Left lung (tissue), 10 donors: ENCODE measurements around the gene SLC7A1. TPM values are rescaled to one million over a fixed set of nuclear protein-coding genes. Genes with fewer than 3 reads are reported as not detected.

Experiments used
- ATAC-seq: fragments of 200-7000 bp; cut with Tn5 transposase; one replicate; pipeline ENCODE4 v1.9.1; 2020; ENCODE audit warnings: moderate library complexity
- DNase-seq, 4 donors: peaks; one replicate each; pipeline ENCODE4 v3.0.0-alpha.2; 2013 to 2020
- H3K27ac ChIP-seq, 2 donors: fragments of 200-600 bp; sonication (generic) in 1 of 2; one replicate each; pipeline versions ENCODE4 v1.5.0 to v1.8.0; 2020 to 2021
- H3K27me3 ChIP-seq, 2 donors: fragments of 200-600 bp; sonication (generic) in 1 of 2; one replicate each; pipeline versions ENCODE4 v1.5.0 to v1.8.0; 2020 to 2021
- H3K36me3 ChIP-seq, 2 donors: fragments of 200-600 bp; sonication (generic) in 1 of 2; one replicate each; pipeline versions ENCODE4 v1.5.0 to v1.8.0; 2020 to 2021
- H3K4me1 ChIP-seq, 2 donors: fragments of 200-600 bp; one replicate each; pipeline ENCODE4 v1.8.0; 2021
- H3K4me3 ChIP-seq, 2 donors: fragments of 200-600 bp; sonication (generic) in 1 of 2; one replicate each; pipeline versions ENCODE4 v1.5.0 to v1.8.0; 2020 to 2021; ENCODE audit warnings: mild to moderate bottlenecking in 1 of 2
- H3K9me3 ChIP-seq, 2 donors: fragments of 200-600 bp; sonication (generic) in 1 of 2; one replicate each; pipeline versions ENCODE4 v1.5.0 to v1.8.0; 2020 to 2021
- intact Hi-C, 2 donors: fragments of 100-400 bp; cut with DNase I; formaldehyde crosslinking; loops; one replicate each; pipeline versions ENCODE4 v1.11.2 to v1.14.2; 2022
- polyA plus RNA-seq, 6 donors: library from polyadenylated mRNA; unstranded; fragments of 120-200 nt; gene quantifications; one replicate each; pipeline ENCODE4 v1.2.1, GENCODE V29; 2013; ENCODE audit not compliant: insufficient read length in 6 of 6
- total RNA-seq, 2 donors: library from RNA; stranded (reverse); fragmentation: NEBNext Ultra II Directional; extraction: Animal tissue kit (Norgen Biotek cat#: 25700); gene quantifications; one replicate each; pipeline ENCODE4 v1.2.1, GENCODE V29; 2021
- TF ChIP-seq, protein P1 (sequence below), 2 donors: fragments of 200-600 bp; sonication (generic) in 1 of 2; IDR thresholded peaks; one replicate each; pipeline versions ENCODE4 v1.5.0 to v1.8.0; 2021; ENCODE audit warnings: antibody characterized with exemption in 2 of 2
- donor health status: DM: no; HTN: yes; CAD: no.
- donor health status: DM: no; HTN: no; CAD: no.

Gene SLC7A1
- total and polyA plus RNA-seq, 8 donors, result 10.0 to 54.2 (median 11.3) TPM

DNA sequence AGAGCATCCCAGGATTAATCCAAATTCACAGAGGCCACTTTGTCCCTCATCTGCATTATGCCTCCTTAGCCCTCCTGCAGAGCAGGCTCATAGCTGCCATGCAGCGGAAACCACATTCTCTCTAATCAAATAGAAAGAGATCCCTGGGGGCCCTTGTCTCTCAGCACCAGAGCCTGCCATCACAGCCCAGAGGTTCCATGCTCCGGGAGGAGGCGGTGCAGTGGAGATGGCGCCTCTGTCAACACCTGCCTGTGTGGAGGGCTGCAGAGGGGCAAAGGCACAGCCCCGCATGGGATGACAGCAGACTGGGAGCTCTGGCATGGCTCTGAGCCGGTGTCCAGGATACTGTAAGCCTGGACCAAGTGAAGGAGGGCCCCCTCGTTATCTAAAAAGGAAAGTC is 111.3 kb downstream of the SLC7A1 start:
- Histone ChIP-seq H3K36me3 (no peaks in the 10 kb centered on the region), H3K4me3 (no peak overlapping the region), H3K9me3 (no peaks in the 10 kb centered on the region), H3K4me1 (no peaks in the 10 kb centered on the region), H3K27me3 (peaks cover 0 to 18% of the 10 kb centered on the region in 2 donors), H3K27ac (no peak overlapping the region)
- intact Hi-C loops, result no loop called here
- ATAC-seq (no peak), DNase-seq (no peak)
- TF ChIP-seq, protein P1, sequence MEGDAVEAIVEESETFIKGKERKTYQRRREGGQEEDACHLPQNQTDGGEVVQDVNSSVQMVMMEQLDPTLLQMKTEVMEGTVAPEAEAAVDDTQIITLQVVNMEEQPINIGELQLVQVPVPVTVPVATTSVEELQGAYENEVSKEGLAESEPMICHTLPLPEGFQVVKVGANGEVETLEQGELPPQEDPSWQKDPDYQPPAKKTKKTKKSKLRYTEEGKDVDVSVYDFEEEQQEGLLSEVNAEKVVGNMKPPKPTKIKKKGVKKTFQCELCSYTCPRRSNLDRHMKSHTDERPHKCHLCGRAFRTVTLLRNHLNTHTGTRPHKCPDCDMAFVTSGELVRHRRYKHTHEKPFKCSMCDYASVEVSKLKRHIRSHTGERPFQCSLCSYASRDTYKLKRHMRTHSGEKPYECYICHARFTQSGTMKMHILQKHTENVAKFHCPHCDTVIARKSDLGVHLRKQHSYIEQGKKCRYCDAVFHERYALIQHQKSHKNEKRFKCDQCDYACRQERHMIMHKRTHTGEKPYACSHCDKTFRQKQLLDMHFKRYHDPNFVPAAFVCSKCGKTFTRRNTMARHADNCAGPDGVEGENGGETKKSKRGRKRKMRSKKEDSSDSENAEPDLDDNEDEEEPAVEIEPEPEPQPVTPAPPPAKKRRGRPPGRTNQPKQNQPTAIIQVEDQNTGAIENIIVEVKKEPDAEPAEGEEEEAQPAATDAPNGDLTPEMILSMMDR (IDR thresholded peaks at IDR 0.05), result no peak

DNA sequence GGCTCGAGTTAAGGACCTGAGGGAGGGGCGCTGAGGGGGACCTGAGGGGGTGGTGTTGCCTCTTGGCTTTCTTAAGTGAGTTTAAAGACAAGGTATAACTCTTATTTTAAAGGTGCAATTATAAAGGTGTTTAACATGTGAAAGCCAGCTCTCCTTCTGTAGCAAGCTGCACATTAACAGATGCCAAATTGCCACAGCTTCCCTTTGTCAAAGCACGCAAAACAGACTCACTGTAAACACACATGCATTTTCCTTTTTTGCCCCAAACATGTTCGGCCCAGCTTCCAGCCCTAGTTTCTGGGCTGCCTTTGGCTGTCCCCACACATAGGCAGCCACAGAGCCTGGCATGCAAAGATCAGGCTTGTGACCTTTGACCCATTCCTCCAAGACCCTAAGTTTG is 111.9 kb downstream of the SLC7A1 start:
- intact Hi-C loops, result no loop called here
- H3K9me3 ChIP-seq, result no peaks in the 10 kb centered on the region
- TF ChIP-seq, protein P1 (IDR thresholded peaks at IDR 0.05), result no peak
- DNase-seq (no peak), ATAC-seq (no peak)
- no peak overlapping the region for H3K4me3 ChIP-seq
- no peak overlapping the region for H3K27ac ChIP-seq
- H3K36me3 ChIP-seq, result no peaks in the 10 kb centered on the region
- peaks cover 0 to 15% of the 10 kb centered on the region in 2 donors for H3K27me3 ChIP-seq
- no peaks in the 10 kb centered on the region for H3K4me1 ChIP-seq

GRCh38 chr13:29483211-29483610 is 112.3 kb downstream of the SLC7A1 start:
- Histone ChIP-seq H3K36me3 (no peaks in the 10 kb centered on the region), H3K27me3 (peaks cover 0 to 17% of the 10 kb centered on the region in 2 donors), H3K9me3 (no peaks in the 10 kb centered on the region), H3K27ac (no peak overlapping the region), H3K4me1 (no peaks in the 10 kb centered on the region), H3K4me3 (no peak overlapping the region)
- intact Hi-C loops, result no loop called here
- ATAC-seq (no peak), DNase-seq (peak in 1 of 4 donors; percentile 48)
- TF ChIP-seq, protein P1 (IDR thresholded peaks at IDR 0.05), result no peak

- peaks cover 0 to 13% of the 10 kb centered on the region in 2 donors for H3K27me3 ChIP-seq
- H3K4me1 ChIP-seq, result no peaks in the 10 kb centered on the region
- DNase-seq, result no peak
- no peak overlapping the region for H3K4me3 ChIP-seq
- intact Hi-C loops, result no loop called here
- TF ChIP-seq, protein P1 (IDR thresholded peaks at IDR 0.05), result no peak
- no peak overlapping the region for H3K27ac ChIP-seq
- no peak for ATAC-seq
- no peaks in the 10 kb centered on the region for H3K36me3 ChIP-seq
- H3K9me3 ChIP-seq, result no peaks in the 10 kb centered on the region
Observed at GRCh38 chr13:29482504-29482903, 113.0 kb downstream of the SLC7A1 start.

DNA sequence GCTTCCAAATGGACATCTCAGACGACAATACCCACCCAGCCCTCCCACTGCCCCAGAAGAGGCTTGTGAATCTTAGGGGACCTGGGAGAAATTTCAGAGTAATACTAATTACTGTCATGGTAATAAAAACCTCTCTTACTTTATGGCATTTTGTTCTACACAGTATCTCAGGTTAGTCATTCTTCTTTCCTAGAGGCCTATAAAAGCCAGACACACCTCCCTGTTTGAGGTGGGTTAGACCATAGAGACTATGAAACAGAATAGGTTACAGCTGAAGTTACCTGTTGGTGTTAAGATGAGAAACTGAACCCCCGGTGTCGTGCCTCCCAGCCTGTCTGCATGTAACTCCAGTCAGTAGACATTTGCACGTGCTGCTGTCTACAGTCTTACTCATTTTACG is 113.9 kb downstream of the SLC7A1 start:
- DNase-seq, result no peak
- ATAC-seq, result no peak
- intact Hi-C loops, result no loop called here
- H3K36me3 ChIP-seq, result no peaks in the 10 kb centered on the region
- H3K9me3 ChIP-seq, result no peaks in the 10 kb centered on the region
- H3K27me3 ChIP-seq, result peaks cover 0 to 11% of the 10 kb centered on the region in 2 donors
- TF ChIP-seq, protein P1 (IDR thresholded peaks at IDR 0.05), result no peak
- H3K4me1 ChIP-seq, result no peaks in the 10 kb centered on the region
- no peak overlapping the region for H3K4me3 ChIP-seq
- H3K27ac ChIP-seq, result no peak overlapping the region
